Activated CD4-positive, alpha-beta T cell treated with anti-CD3 and anti-CD28 coated beads, Interleukin-2, amount 50 U/mL, for 16 hours (primary cell): ENCODE results near the gene LRMDA.
"Not testable (repeated sequence)": the region's sequence is repeated elsewhere in the genome, so short reads cannot be mapped to it uniquely, and the experiment has no call there.

Experiments
- DNase-seq: peaks from one replicate; pipeline ENCODE4 v3.0.0-alpha.2; 2020

Gene LRMDA

DNA sequence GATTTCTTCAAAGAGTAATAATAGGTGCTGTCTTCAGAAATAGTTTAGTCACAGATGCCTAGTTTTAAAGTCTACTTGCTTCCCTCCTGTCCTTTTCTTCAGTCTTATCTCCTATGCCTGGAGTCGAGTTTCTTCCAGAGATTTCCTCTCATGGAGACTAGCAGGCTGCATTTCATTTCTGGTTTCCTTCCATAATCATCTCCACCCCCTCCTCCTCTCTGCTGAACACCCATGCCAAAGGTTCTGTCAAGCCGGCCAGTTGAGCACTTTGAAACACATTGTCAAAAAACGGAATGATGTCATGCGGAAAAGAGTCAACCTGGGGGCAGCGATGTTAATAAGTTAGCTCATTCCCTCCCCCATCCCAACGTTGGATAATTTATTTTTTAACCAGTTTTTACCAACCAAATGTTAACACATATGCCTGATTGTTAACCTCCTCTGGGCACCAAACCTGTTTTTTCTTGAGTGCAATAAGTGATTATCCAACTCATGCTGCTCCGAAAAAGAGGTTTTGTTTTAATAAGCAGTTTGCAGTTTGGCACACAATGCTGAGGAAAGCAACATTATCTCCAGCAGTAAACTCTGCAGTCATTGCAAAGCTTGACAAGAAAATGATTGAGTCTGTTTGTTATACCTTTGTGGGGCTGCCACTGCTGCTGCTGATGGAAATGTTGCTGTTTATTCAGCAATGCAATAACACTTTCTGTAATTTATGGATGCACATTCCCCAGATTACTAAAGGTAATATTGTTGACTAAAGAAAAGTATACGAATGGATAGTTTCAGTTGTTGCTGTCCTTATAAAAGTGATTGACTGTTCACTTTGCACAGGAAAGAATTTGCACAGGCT is 161.6 kb downstream of the LRMDA start:
- DNase-seq: no peak

DNA sequence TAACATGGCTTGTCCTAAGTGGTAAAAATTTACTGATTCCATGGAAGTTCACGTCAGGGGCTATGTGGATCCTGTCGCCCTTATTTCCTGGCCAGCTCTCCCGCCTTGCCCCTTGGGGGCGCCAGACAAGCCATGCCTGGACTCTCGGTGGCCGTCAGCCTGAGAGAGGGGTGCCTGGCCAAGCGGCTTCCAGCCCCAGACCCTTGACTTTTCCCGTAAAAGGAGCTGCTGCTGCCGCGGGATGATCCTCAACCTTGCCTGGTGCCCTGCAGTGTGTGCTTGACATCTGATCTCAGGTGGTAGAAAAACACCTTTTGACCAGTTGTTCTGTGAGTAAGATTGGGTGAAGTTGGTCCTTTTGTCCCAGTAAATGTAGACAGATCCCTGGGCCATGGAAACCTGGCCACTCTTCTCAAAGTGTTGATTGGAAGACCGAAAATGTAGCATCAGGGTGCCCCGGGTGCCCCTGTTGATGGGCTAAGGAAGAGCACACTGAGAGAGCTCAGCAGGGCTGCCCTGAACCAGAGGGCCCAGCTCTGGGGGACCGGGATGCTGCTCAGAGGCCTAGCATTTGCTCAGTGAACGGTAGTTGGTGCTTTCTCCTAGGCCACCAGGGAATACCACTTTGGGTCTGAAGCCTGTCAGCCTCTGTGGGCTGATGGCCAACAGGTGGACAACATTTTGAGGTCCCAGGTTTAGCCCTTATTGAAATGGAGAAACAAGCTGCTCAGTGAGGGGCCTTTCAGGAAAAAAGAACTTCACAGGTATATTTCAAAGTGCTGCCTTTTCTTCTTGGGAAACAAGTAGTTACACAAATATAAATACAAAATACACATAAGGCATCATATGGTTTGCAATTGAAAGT is 162.5 kb downstream of the LRMDA start:
- DNase-seq: no peak

GRCh38 chr10:75596930-75597620 is 165.7 kb downstream of the LRMDA start:
- no peak for DNase-seq

DNA sequence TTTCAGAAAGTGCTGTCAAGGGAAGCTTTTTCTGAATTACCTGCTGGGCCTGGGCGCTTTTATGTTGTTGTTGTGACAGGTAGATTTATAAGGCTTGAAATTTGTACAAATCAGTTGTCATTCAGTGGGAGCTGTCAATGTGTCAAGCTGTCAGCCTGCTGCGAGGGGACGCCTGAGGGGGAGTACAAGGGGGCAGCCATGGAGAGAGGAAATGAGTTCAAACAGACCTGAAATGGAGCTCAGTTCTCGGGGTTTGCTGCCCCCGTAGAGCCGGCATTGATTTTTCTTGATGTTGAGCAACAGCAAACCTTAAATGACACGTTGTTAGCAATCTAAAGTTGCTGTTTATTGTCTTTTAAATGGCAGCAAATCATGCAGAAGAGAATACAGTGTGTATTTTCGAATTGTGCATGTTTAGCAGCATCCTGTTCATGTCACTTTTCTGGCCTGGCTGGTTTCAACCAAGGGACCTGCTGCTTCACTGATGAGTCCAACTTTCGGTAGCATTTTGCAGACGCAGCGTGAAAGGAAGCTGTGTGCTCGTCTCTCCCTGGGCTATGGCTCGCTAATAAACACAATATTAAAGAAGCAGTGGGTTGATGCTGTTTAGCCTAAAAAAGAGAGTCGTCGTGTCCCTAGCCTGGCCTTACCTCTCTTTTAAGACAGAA is 166.5 kb downstream of the LRMDA start:
- no peak for DNase-seq

GRCh38 chr10:75598998-75599397 is 167.6 kb downstream of the LRMDA start:
- DNase-seq: no peak

- DNase-seq: no peak
These were observed 168.6 kb downstream of the LRMDA start for GRCh38 chr10:75599875-75600648.

- no peak for DNase-seq
These were observed 169.4 kb downstream of the LRMDA start for GRCh38 chr10:75600833-75601232.

DNA sequence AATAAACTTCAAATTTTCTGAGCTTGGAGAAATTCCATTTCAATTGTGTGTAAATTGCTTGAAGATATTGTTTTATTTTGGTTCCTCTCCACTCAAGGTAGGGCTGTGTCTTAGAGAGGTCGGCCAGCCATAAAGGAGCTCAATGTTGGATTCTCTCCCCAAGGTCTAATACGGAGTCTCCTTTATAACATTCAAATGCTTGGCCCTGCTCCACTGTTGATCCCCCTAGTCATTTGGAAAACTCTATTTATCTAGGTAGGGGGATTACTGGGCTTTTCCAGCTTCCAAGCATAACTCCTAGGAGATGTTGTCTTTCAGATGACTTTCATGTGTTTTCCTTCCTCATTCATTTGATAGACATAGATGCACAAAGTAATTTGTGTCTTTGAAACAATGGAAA is 170.9 kb downstream of the LRMDA start:
- no peak for DNase-seq

GRCh38 chr10:75605096-75605495 is 173.7 kb downstream of the LRMDA start:
- no peak for DNase-seq

- not testable (repeated sequence) for DNase-seq
These were observed 174.4 kb downstream of the LRMDA start for GRCh38 chr10:75605795-75606194.

- DNase-seq: no peak
These were observed 174.9 kb downstream of the LRMDA start for GRCh38 chr10:75606203-75606779.

- DNase-seq: no peak
These were observed 176.2 kb downstream of the LRMDA start for GRCh38 chr10:75607576-75607975.

DNA sequence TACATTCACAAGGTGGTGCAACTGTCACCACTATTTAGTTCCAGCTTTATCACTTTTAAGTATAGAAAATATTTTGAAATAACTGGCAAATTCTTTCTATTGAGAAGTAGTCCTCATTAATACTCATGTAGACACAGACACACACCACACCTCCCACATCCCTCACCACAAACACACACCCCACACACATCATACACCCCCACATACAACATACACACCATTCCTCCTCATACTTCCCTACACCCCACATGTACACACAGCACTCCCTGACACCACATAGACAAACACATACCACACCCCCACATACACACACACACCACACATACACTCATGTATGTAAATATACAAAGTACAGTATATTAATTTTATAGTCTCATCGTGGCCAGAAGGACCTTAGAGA is 178.8 kb downstream of the LRMDA start:
- DNase-seq: no peak

GRCh38 chr10:75611172-75611992 is 180.0 kb downstream of the LRMDA start:
- no peak for DNase-seq

DNA sequence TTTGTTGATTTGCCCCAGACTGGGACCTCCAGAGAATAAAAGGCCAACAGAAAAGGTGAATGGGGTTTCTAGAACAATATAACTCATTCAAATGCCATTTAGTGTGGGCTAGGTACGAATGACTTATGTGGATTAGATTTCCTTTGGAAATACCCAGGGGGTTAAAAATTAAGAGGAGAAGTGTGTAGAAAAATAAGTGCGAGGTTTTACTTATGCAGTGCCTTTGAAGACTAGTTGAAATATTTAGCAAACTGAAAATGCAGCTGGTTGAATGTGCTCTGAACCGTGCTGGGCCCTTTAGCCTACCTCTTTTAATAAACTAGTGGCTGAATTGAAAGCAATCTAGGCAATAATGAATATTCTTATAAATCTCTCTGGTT is 180.6 kb downstream of the LRMDA start:
- no peak for DNase-seq

- DNase-seq: no peak
These were observed 181.7 kb downstream of the LRMDA start for GRCh38 chr10:75612904-75613684.

DNA sequence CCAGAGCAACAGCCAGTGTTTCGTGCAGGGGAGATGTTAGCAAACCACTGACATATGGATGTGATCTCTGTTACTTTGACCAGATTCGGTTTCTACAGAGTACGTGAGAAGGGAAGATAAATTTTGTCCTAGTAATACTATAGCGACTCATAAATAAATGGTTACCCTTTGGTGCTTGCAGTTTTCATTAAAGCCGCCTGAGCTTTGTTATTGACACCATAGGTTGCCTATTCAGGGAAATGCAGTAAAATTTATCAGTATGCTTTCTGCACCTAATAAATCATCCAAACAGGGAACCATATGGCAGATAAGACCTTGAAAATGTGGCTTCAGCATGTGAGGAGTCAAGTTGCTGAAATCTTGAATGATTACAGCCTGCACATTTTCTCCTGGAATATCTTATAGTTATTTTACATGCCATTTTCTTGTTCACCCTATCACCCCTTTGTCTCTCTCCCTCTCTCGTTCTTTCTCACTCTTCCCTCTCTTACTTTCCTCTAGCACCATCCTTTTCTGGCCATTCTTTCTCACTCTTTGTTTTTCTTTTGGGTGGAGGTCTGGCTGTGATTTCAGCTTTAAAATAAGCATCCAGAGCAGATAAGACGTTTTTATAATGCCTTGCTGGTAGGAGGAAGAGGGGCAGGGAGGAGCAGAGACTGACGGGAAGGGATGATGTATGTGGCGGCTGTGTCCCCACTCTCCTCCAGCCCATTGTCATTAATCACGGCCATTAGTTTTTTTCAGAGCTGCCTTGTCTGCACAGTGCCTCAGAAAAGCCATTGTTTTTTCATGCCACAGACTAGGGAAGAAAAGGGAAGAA is 182.5 kb downstream of the LRMDA start:
- no peak for DNase-seq

DNA sequence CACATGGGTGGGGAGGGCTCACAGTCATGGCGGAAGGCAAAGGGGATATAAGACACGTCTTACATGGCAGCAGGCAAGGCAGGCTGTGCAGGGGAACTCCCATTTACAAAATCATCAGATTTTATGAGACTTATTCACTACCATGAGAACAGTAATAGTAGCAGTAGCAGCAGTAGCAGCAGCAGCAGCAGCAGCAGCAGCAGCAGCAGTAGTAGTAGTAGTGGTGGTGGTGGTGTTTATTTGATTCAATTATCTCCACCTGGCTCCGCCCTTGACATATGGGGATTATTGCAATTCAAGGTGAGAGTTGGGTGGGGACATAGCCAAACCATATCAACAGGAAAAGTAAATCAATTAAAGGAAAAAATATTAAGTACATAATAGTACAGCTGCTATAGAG is 184.7 kb downstream of the LRMDA start:
- DNase-seq: no peak

DNA sequence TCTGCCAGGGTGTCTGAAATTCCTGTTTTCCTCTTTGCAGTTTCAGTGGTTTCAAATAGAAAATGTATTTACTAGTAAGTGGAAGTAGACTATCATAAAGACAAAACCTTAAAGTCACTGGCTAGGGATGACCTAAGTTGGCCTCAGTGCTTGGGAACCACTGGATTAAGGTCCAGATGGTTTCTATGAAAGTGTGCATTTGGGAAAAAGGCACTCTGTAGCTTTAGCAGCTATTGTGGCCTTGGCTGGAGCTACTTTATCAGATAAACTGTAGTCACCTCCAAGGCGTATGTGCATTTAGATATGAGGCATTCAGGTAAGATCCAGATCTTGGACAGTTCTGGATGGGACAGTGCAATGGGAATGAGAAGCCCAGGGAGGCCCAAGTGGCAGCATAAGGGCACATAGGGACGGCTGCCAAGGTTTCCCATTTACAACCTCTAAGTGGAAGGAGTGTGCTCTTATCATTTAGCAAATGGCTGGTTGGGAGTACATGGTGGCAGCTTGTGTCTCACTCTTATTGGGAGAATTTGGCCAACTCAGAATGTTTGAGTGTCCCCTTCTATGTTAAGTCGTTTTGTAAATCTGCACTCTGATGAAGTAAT is 185.6 kb downstream of the LRMDA start:
- DNase-seq: no peak
